ENCODE results near the gene PFDN4. TPM values are rescaled to one million over a fixed set of nuclear protein-coding genes. Genes with fewer than 3 reads are reported as not detected.

PFDN4 gene
- total RNA-seq, 1 donor: 82.0 TPM

DNA sequence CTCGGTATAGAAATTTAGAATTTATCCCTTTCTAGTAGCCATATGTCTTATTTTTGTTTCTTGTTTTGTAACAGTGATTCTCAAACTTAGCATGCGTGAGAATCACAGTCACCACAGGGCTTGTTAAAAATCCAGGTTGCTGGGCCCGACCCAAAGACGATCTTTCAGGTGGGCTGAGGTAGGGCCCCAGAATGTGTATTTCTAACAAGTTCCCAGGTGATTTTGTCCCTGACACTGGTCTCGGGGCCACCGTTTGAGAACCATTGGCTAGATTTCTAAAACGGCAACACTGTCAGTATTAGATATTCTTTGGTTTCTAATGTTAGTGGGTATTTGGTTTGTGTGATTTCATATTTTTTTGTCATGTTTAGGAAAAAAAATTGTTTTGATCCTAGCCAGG is 9.9 kb downstream of the PFDN4 start:
- H3K4me3 ChIP-seq (ENCODE audit: low read depth, low read length): no peak overlapping the region
- TF ChIP-seq, protein P1, sequence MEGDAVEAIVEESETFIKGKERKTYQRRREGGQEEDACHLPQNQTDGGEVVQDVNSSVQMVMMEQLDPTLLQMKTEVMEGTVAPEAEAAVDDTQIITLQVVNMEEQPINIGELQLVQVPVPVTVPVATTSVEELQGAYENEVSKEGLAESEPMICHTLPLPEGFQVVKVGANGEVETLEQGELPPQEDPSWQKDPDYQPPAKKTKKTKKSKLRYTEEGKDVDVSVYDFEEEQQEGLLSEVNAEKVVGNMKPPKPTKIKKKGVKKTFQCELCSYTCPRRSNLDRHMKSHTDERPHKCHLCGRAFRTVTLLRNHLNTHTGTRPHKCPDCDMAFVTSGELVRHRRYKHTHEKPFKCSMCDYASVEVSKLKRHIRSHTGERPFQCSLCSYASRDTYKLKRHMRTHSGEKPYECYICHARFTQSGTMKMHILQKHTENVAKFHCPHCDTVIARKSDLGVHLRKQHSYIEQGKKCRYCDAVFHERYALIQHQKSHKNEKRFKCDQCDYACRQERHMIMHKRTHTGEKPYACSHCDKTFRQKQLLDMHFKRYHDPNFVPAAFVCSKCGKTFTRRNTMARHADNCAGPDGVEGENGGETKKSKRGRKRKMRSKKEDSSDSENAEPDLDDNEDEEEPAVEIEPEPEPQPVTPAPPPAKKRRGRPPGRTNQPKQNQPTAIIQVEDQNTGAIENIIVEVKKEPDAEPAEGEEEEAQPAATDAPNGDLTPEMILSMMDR (IDR thresholded peaks at IDR 0.05; ENCODE audit: insufficient read depth, low read depth, low read length): no peak
- no peak for DNase-seq (ENCODE audit: low read depth)

DNA sequence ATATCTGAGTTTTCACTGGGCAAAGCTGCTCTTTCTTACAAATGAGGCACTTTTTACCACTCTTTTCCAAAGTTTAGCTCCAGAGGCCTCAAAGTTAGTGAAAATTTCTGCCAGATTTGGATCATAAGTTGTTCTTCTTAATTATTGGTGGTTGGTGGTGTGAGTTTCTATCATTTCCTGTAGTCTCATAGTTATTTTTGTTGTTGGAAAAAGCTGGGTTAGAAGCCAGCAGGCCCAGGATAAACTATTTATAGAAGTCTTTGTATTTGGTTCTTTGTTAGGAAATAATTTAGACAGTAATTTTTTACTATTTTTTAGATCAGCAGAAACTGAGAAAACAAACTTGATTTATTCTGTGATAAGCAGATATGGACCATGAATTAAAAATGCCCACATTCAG is 10.6 kb downstream of the PFDN4 start:
- no peak for DNase-seq (ENCODE audit: low read depth)
- TF ChIP-seq, protein P1 (IDR thresholded peaks at IDR 0.05; ENCODE audit: insufficient read depth, low read depth, low read length): no peak
- no peak overlapping the region for H3K4me3 ChIP-seq (ENCODE audit: low read depth, low read length)

DNA sequence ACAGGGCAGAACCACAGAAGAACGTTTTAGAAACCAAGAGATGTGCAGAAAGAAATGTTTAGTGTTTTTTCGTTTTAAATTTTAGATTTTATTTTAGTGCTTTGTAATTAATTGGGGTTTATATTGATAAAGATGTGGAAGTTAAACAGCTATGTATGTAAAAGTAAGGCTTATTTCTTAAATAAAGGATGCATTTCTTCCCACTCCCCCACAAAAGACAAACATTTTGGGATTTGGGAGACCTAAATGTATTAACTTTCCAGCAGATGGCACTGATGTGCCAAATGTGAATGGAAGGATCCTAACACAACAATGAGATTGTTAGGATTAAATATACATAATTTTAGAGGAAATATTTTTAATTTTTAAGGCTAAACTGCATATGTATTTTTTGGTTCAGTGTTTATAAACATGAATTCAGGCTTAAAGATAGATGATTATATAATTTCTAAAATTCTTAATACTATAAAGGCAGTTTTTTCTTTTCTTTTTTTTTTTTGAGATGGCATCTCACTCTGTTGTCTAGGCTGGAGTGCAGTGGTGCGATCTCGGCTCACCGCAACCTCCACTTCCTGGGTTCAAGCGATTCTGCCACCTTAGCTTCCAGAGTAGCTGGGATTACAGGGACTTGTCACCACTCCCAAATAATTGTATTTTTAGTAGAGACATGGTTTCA is 12.0 kb downstream of the PFDN4 start:
- TF ChIP-seq, protein P1 (IDR thresholded peaks at IDR 0.05; ENCODE audit: insufficient read depth, low read depth, low read length): peak; percentile 55
- H3K4me3 ChIP-seq (ENCODE audit: low read depth, low read length): no peak overlapping the region
- DNase-seq (ENCODE audit: low read depth): peak; percentile 51

DNA sequence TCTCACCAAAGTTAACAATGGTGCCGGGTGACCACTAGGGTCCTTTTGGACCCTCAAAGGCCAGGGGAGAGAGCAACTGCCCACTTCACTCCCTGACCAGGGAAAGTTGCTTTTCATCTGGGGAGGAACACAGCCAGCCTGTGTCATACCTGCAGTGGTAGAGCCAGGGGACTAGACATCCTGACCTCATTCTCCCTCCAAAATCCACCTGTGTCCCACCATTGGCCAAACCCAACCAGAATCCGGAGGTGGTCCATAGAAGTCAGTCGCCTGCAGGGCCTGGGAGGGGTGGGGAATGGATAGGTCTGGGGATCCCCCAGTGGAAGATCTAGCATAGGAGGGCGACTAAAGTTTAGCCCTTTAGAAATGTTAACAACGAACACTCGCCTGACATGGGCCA is 12.8 kb downstream of the PFDN4 start:
- H3K4me3 ChIP-seq (ENCODE audit: low read depth, low read length): no peak overlapping the region
- DNase-seq (ENCODE audit: low read depth): no peak
- TF ChIP-seq, protein P1 (IDR thresholded peaks at IDR 0.05; ENCODE audit: insufficient read depth, low read depth, low read length): no peak

DNA sequence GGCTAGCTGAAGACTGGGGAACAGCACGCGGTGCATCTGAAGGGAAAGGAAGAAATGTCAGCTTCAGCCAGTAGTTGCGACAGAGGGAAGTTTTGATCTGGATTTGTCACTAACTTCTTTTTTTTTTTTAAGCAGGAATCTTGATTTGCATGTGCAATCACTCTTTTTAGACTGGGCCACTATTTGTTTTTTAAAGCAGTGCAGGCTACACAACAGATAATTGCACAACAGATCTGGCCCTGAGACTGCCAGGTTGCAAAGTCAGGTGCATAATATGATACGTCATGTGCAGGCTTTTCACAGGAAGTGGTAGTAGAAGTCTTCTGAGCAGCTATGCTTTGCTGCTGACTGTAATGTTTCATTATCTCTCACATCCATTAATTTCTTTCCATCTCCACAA is 13.5 kb downstream of the PFDN4 start:
- H3K4me3 ChIP-seq (ENCODE audit: low read depth, low read length): no peak overlapping the region
- TF ChIP-seq, protein P1 (IDR thresholded peaks at IDR 0.05; ENCODE audit: insufficient read depth, low read depth, low read length): no peak
- no peak for DNase-seq (ENCODE audit: low read depth)

DNA sequence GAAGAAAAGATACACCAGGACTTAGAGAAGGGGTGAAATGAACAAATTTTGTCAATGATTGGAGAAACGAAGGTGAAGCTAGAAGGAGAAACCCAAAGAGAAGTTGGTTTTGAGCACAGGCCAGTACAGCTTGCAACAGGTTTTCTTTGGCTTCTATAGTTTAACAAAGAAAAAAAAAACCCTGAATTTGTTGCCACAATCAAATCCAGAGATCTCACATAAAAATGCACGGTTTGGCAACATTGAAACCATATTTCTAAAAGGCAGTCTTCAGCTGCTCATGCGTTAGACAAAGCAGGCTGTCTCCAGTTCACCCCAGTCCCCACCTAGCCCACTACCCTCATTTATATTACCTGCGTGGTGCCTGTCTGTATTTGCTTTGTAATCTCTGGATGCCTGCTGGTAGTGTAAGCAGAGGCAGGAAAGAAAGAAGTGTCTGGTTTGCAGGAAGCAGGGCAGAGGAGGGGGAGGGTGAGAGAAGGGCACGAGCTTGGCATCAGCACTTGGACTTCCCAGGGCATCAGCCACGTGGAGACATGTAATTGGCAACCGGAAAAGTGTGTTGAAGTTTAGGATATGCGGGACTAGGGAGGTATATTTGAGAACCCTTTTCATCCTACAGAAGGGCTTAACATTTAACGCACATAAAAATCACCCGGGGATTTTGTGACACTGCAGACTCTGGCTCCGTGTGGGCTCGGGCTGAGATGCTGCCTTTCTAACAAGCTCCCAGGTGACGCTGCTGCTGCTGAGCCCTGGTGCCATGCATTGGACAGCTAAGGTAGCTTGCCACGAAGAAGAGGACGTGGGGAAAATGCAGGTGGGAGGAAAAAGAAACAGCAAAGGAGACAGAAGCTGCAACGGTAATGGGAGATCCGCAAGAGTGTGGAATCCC is 14.4 kb downstream of the PFDN4 start:
- TF ChIP-seq, protein P1 (IDR thresholded peaks at IDR 0.05; ENCODE audit: insufficient read depth, low read depth, low read length): no peak
- no peak overlapping the region for H3K4me3 ChIP-seq (ENCODE audit: low read depth, low read length)
- DNase-seq (ENCODE audit: low read depth): no peak
